H9 (cell line): Measurements from ENCODE around the gene LTA4H. TPM values are rescaled to one million over a fixed set of nuclear protein-coding genes. Genes with fewer than 3 reads are reported as not detected.

Source experiments
- DNase-seq: peaks from one replicate; pipeline ENCODE4 v3.0.0-alpha.2; 2017
- H2AFZ ChIP-seq: one replicate; pipeline ENCODE4 v1.6.1; 2013; ENCODE audit warnings: mild to moderate bottlenecking, low read length, control low read depth, moderate library complexity
- H2AK5ac ChIP-seq: 2 replicates; pipeline ENCODE4 v1.6.1; 2013; ENCODE audit warnings: low read length, control low read depth, mixed read lengths; ENCODE audit not compliant: insufficient read length
- H2BK120ac ChIP-seq: one replicate; pipeline ENCODE4 v1.6.1; 2013; ENCODE audit warnings: low read depth, mild to moderate bottlenecking, low read length, control low read depth, inconsistent platforms; ENCODE audit not compliant: poor library complexity, severe bottlenecking
- H2BK12ac ChIP-seq: 2 replicates; pipeline ENCODE4 v1.6.1; 2013; ENCODE audit warnings: low read length, control low read depth, mixed read lengths, low read depth; ENCODE audit not compliant: insufficient read length
- H2BK15ac ChIP-seq: 2 replicates; pipeline ENCODE4 v1.6.1; 2013; ENCODE audit warnings: low read depth, low read length, control low read depth
- H2BK20ac ChIP-seq: one replicate; pipeline ENCODE4 v1.6.1; 2013; ENCODE audit warnings: low read depth, mild to moderate bottlenecking, low read length, control low read depth, inconsistent platforms; ENCODE audit not compliant: poor library complexity, severe bottlenecking
- H2BK5ac ChIP-seq: 2 replicates; pipeline ENCODE4 v1.6.1; 2013; ENCODE audit warnings: low read length, control low read depth, mixed read lengths; ENCODE audit not compliant: insufficient read length
- H3K14ac ChIP-seq: 2 replicates; pipeline ENCODE4 v1.6.1; 2013; ENCODE audit warnings: low read length, control low read depth; ENCODE audit not compliant: insufficient read depth
- H3K18ac ChIP-seq: 2 replicates; pipeline ENCODE4 v1.6.1; 2013; ENCODE audit warnings: low read depth, mild to moderate bottlenecking, mixed read lengths, low read length, control low read depth; ENCODE audit not compliant: insufficient read length
- H3K23ac ChIP-seq: 2 replicates; pipeline ENCODE4 v1.6.1; 2013; ENCODE audit warnings: low read length, control low read depth, mixed read lengths, low read depth; ENCODE audit not compliant: insufficient read length
- H3K23me2 ChIP-seq: 2 replicates; pipeline ENCODE4 v1.6.1; 2013; ENCODE audit warnings: low read depth, mild to moderate bottlenecking, mixed read lengths, low read length, control low read depth; ENCODE audit not compliant: insufficient read length, poor library complexity, severe bottlenecking
- H3K27ac ChIP-seq: 2 replicates; pipeline ENCODE4 v1.5.1; 2013; ENCODE audit warnings: low read length, control low read depth, mixed read lengths, low read depth; ENCODE audit not compliant: insufficient read length
- H3K27me3 ChIP-seq: 2 replicates; pipeline ENCODE4 v1.6.1; 2013; ENCODE audit warnings: low read length, control low read depth, inconsistent platforms; ENCODE audit not compliant: insufficient read depth
- H3K4ac ChIP-seq: 2 replicates; pipeline ENCODE4 v1.6.1; 2013; ENCODE audit warnings: low read depth, mild to moderate bottlenecking, control low read depth, inconsistent platforms, low read length, moderate library complexity
- H3K4me1 ChIP-seq: 2 replicates; pipeline ENCODE4 v1.6.1; 2013; ENCODE audit warnings: low read length, control low read depth, inconsistent platforms; ENCODE audit not compliant: insufficient read depth
- H3K4me2 ChIP-seq: 2 replicates; pipeline ENCODE4 v1.6.1; 2013; ENCODE audit warnings: low read length, control low read depth, mixed read lengths; ENCODE audit not compliant: insufficient read length, insufficient read depth
- H3K56ac ChIP-seq: 2 replicates; pipeline ENCODE4 v1.6.1; 2013; ENCODE audit warnings: low read depth, mild to moderate bottlenecking, mixed read lengths, low read length, control low read depth; ENCODE audit not compliant: insufficient read length
- H3K79me1 ChIP-seq: 2 replicates; pipeline ENCODE4 v1.6.1; 2013; ENCODE audit warnings: low read depth, mild to moderate bottlenecking, moderate library complexity, low read length, control low read depth, inconsistent platforms; ENCODE audit not compliant: insufficient read depth, poor library complexity, severe bottlenecking
- H3K79me2 ChIP-seq: 2 replicates; pipeline ENCODE4 v1.6.1; 2013; ENCODE audit warnings: low read length, control low read depth, inconsistent platforms; ENCODE audit not compliant: insufficient read depth
- H3K9ac ChIP-seq: 2 replicates; pipeline ENCODE4 v1.6.1; 2013; ENCODE audit warnings: low read length, control low read depth, mixed read lengths; ENCODE audit not compliant: insufficient read length; ENCODE audit errors: extremely low read depth
- H3K9me3 ChIP-seq: one replicate; pipeline ENCODE4 v1.6.1; 2013; ENCODE audit warnings: low read depth, low read length, inconsistent platforms; ENCODE audit not compliant: control insufficient read depth
- H3T11ph ChIP-seq: one replicate; pipeline ENCODE4 v1.6.1; 2013; ENCODE audit warnings: mild to moderate bottlenecking, low read length, control low read depth, inconsistent platforms
- H4K20me1 ChIP-seq: one replicate; pipeline ENCODE4 v1.6.1; 2013; ENCODE audit not compliant: control insufficient read depth, insufficient read length, insufficient read depth
- H4K5ac ChIP-seq: 2 replicates; pipeline ENCODE4 v1.6.1; 2013; ENCODE audit warnings: low read depth, mild to moderate bottlenecking, mixed read lengths, low read length, control low read depth; ENCODE audit not compliant: insufficient read length
- H4K8ac ChIP-seq: replicated peaks from 2 replicates; pipeline ENCODE4 v1.6.1; 2013; ENCODE audit warnings: low read length, control low read depth, mixed read lengths, low read depth; ENCODE audit not compliant: insufficient read length
- H4K91ac ChIP-seq: 2 replicates; pipeline ENCODE4 v1.6.1; 2013; ENCODE audit warnings: low read depth, mild to moderate bottlenecking, moderate library complexity, mixed read lengths, low read length, control low read depth; ENCODE audit not compliant: insufficient read length
- H3K27ac Mint-ChIP-seq, 3 experiments: 2 replicates in 2 of 3; 3 replicates in 1 of 3; pipeline ENCODE4 v1.8.0; 2020 to 2021; ENCODE audit warnings: mixed read lengths in 3 of 3, mild to moderate bottlenecking in 1 of 3, moderate library complexity in 1 of 3
- H3K27me3 Mint-ChIP-seq: 2 replicates; pipeline ENCODE4 v1.8.0; 2021; ENCODE audit warnings: low read depth, mild to moderate bottlenecking, moderate library complexity, mixed read lengths
- H3K36me3 Mint-ChIP-seq, 3 experiments: 2 replicates in 2 of 3; 3 replicates in 1 of 3; pipeline ENCODE4 v1.8.0; 2020 to 2021; ENCODE audit warnings: low read depth in 3 of 3, mixed read lengths in 3 of 3; ENCODE audit not compliant: insufficient read depth in 1 of 3
- H3K4me1 Mint-ChIP-seq, 2 experiments: 2 replicates each; pipeline ENCODE4 v1.8.0; 2020; ENCODE audit warnings: mixed read lengths in 2 of 2
- H3K4me3 Mint-ChIP-seq, 2 experiments: 2 replicates in 1 of 2; 3 replicates in 1 of 2; pipeline ENCODE4 v1.8.0; 2020 to 2021; ENCODE audit warnings: mild to moderate bottlenecking in 2 of 2, mixed read lengths in 2 of 2, moderate library complexity in 1 of 2
- H3K9me3 Mint-ChIP-seq, 2 experiments: 2 replicates in 1 of 2; 3 replicates in 1 of 2; pipeline ENCODE4 v1.8.0; 2020; ENCODE audit warnings: mild to moderate bottlenecking in 2 of 2, mixed read lengths in 2 of 2, moderate library complexity in 1 of 2
- CTCF ChIP-seq: fragments of 200-600 bp; sonication (generic); conservative IDR thresholded peaks from 3 replicates; pipeline ENCODE4 v1.8.0; 2021; ENCODE audit warnings: antibody characterized with exemption, mild to moderate bottlenecking
- WGBS: extraction: QIAGEN DNeasy Blood & Tissue Kit; methylation state at CpG from one replicate; pipeline ENCODE4 v1.1.7; 2013; ENCODE audit warnings: missing lambda C conversion rate, low lambda C conversion rate, mixed read lengths; ENCODE audit not compliant: insufficient read length; ENCODE audit errors: extremely low coverage; 5-methylcytosine and 5-hydroxymethylcytosine counted together
- total RNA-seq: library from RNA; stranded (reverse); gene quantifications from 2 replicates; pipeline ENCODE4 v1.2.1, GENCODE V29; 2021

The LTA4H gene
- total RNA-seq, 1 experiment from 2014 or later = 144 TPM

DNA sequence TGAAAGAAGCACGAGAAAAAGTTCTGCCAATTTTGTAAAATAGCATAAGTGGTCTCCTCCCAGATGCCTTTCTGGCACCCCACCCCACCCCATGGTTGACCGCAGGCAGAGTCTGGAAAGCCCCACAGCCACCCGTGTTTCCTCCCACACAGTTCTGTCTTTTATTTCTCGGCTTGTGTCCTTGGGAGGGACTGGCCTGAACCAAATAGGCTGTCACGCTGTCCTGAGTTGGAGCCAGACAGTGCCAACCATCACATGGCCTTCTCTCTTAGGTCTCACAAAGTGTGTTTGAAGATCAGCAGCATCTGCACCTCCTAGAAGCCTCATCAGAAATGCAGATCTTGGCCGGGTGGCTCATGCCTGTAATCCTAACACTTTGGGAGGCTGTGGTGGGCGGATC, 10.2 kb upstream of the LTA4H start:
- Histone ChIP-seq H2BK15ac (no peak overlapping the region), H3K27me3 (no peaks in the 10 kb centered on the region), H4K20me1 (no peaks in the 10 kb centered on the region), H2BK120ac (no peak overlapping the region), H3K27ac (no peak overlapping the region), H3K23ac (no peak overlapping the region), H3K9me3 (no peaks in the 10 kb centered on the region), H3K14ac (no peak overlapping the region), H2AK5ac (no peak overlapping the region), H3T11ph (no peak overlapping the region), H3K18ac (no peak overlapping the region), H3K79me1 (no peaks in the 10 kb centered on the region), H3K4ac (no peak overlapping the region), H2BK5ac (no peak overlapping the region), H3K4me2 (no peak overlapping the region), H3K79me2 (no peaks in the 10 kb centered on the region), H3K9ac (no peak overlapping the region), H4K5ac (no peak overlapping the region), H4K8ac (no peak overlapping the region), H4K91ac (no peak overlapping the region), H3K23me2 (no peaks in the 10 kb centered on the region), H2AFZ (no peak overlapping the region), H3K4me1 (no peaks in the 10 kb centered on the region), H3K56ac (no peak overlapping the region), H2BK20ac (no peak overlapping the region), H2BK12ac (no peak overlapping the region)
- DNase-seq = no peak
- Mint-ChIP-seq H3K27ac (no peak overlapping the region), H3K27me3 (no peaks in the 10 kb centered on the region), H3K36me3 (no peaks in the 10 kb centered on the region), H3K4me1 (no peaks in the 10 kb centered on the region), H3K9me3 (peaks cover 3 to 4% of the 10 kb centered on the region in 2 experiments; a peak in 2 of 5 replicates), H3K4me3 (no peak overlapping the region)
- no CpG with 5 or more reads among the region's 7 CpGs for WGBS
- no peak for TF ChIP-seq CTCF
